GM18951 (cell line): ENCODE results near the gene RPL34.
A peak's percentile ranks its signal among the peaks of the same experiment; 100 is the strongest.

Experiments
- POLR2A ChIP-seq: IDR thresholded peaks from 4 replicates; pipeline ENCODE4 v1.6.1; 2011; ENCODE audit warnings: mild to moderate bottlenecking; ENCODE audit not compliant: insufficient read length, insufficient read depth; ENCODE audit errors: extremely low read depth
- in situ Hi-C: fragments of 300-500 bp; cut with MboI; formaldehyde crosslinking; loops from one replicate; pipeline ENCODE4 v1.12.0; 2022; ENCODE audit warnings: low sequenced_read_pairs, mixed read lengths, inconsistent platforms; ENCODE audit not compliant: unreplicated experiment

The RPL34 gene

GRCh38 chr4:108646706-108647105 is 26.3 kb downstream of the RPL34 start:
- in situ Hi-C loops, result no loop called here
- TF ChIP-seq POLR2A, result no peak

GRCh38 chr4:108649863-108650211 is 29.5 kb downstream of the RPL34 start:
- in situ Hi-C loops, result no loop called here
- TF ChIP-seq POLR2A, result no peak

- in situ Hi-C loops, result no loop called here
- peak; percentile 89 for TF ChIP-seq POLR2A
Observed at GRCh38 chr4:108650212-108651013, 30.0 kb downstream of the RPL34 start, which contains the start of gene OSTC. TSS of gene OSTC (plus strand) at chr4:108650599. CDS start at chr4:108650656, 57 bp downstream.

- in situ Hi-C loops, result no loop called here
- TF ChIP-seq POLR2A, result no peak
Observed at GRCh38 chr4:108651014-108651791, 30.8 kb downstream of the RPL34 start.

GRCh38 chr4:108662629-108663028 is 42.3 kb downstream of the RPL34 start:
- no peak for TF ChIP-seq POLR2A
- in situ Hi-C loops, result no loop called here

GRCh38 chr4:108674356-108674977 is 54.1 kb downstream of the RPL34 start:
- in situ Hi-C loops, result no loop called here

More at GRCh38 chr4:108674356-108674977, 54.1 kb downstream of the RPL34 start:
- TF ChIP-seq POLR2A, result no peak
